HG03139 (cell line): ENCODE results near the gene TFEC.
"Not testable (repeated sequence)": the region's sequence is repeated elsewhere in the genome, so short reads cannot be mapped to it uniquely, and the experiment has no call there.

Experiments used
- ATAC-seq: cut with Tn5 transposase; IDR thresholded peaks from one replicate; pipeline ENCODE4 v1.9.1; 2021; ENCODE audit not compliant: unreplicated experiment

TFEC gene

DNA sequence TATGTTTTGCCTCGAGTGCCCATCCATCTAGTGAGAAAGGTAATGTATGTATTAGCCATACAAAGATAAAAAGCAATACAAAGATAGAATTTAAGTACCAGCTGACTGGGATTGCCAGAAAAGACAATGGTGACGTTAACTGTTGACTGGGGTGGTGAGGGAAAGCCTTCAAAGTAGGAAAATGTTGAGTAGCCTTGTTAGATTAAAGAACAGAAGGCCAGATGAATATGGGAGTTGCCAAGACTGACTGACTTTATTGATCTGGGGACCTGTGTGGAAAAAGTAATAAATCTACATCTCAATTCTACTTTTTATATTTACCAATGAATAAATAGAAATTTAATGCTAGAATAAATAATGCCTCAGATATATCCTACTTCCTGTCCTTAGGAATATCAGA lies 97.7 kb downstream of the TFEC start:
- no peak for ATAC-seq

DNA sequence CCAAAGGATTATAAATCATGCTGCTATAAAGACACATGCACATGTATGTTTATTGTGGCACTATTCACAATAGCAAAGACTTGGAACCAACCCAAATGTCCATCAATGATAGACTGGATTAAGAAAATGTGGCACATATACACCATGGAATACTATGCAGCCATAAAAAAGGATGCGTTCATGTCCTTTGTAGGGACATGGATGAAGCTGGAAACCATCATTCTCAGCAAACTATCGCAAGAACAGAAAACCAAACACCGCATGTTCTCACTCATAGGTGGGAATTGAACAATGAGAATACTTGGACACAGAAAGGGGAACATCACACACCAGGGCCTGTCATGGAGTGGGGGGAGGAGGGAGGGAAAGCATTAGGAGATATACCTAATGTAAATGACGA lies 100.4 kb downstream of the TFEC start:
- ATAC-seq: not testable (repeated sequence)

DNA sequence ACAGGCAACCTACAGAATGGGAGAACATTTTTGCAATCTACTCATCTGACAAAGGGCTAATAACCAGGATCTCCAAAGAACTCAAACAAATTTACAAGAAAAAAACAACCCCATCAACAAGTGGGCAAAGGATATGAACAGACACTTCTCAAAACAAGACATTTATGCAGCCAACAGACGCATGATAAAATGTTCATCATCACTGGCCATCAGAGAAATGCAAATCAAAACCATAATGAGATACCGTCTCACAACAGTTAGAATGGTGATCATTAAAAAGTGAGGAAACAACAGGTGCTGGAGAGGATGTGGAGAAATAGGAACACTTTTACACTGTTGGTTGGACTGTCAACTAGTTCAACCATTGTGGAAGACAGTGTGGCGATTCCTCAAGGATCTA lies 100.8 kb downstream of the TFEC start:
- ATAC-seq: not testable (repeated sequence)

DNA sequence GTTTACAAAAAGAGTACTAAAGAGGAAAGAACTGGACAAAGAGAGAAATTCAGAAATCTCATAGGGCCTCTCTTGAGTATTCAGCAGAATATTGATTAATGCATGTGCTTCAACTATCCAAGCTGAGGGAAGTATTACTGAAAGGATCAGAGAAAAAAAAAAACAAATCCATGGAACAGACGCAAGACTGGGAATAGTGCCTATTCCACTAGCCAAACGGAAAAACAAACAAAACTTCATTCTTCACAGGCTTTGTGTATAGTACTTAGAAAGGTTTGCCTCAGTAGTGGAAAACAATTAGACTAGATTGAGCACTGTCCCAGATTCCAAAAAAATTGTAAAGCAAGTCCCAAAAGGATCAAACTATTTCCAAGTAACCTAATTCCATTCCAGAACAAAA lies 106.2 kb downstream of the TFEC start:
- no peak for ATAC-seq

DNA sequence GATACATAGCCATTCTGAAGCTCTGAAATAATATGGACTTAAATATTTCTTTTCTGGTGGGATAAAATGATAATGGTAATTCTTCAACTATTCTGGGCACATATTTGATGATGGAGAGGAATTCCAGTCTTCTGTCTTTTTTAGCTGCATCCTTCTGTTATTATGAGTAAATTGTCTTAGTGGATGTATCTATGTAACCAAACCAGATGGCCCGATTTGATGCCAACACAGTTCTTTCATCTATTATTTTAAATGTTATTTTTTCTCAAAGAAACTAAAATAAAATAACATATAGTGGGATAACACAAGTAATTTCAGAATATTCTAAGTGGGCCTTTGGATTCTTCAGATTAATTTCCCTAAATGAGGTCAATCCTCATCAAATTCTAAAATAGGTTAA lies 110.2 kb downstream of the TFEC start:
- ATAC-seq: no peak

DNA sequence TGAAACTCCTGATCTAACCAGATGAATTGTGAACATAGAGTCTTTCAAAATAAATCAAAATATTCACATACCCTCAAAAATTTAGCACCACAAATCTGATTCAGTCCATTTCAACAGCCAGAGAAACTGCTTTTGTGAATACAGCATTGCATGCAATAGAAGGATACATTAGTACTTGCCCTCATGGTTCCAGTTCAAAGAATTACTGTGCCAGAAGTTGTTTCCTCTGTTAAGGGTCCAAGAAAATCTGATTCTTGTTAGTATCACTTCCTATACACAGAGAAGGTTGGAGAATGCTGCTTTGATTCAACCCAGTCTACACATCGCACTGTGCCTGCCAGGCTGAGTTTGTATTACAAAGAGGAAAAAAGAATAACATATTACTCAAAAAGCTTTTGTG lies 115.6 kb downstream of the TFEC start:
- no peak for ATAC-seq

DNA sequence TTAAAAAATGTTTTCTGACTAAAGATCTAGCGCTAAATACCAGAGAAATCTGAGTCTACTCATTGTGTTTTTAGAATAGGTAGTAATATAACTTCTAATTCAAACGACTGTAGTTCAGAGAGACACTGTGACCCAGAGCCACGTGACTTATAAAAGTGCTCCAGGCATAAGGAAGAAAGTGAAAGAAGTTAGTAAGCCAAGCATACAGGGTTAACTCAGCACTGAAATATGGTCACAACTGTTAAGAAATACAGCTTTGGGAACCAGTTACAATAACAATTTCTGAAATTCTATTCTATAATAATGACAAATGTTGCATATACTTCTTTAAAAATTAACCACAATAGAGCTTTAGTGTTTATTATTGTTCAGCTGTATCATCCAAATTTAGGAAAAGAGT lies 119.1 kb downstream of the TFEC start:
- ATAC-seq: no peak

DNA sequence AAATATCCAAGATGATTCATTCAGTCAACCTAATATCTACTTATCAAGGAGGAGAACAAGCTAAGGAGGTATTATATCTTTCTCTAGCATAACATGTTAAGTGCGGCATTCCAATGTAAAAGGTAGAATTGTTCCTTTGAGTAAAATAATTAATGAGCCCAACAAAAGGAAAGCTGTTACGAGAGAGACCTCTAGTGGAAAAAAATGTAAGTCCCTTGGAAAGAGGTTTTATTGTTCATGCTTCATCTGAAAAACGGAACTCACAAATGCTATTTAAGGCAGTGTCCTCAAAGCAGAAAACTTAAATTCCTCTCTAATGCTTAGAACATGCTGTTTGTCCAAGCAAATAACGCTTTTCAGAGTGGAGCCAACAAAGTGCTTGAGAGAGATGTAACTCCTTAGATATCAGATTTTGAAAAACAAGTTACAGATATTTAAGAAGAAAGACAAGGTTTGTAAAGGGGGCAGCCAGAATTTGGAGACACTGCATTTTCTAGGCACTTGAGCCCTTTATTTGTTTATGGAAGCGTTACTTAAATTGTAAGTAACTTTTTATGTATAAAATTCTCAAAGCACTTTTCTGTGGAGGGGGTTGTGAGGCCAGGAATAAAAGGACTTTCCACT lies 119.9 kb downstream of the TFEC start:
- ATAC-seq: peak; percentile 66

DNA sequence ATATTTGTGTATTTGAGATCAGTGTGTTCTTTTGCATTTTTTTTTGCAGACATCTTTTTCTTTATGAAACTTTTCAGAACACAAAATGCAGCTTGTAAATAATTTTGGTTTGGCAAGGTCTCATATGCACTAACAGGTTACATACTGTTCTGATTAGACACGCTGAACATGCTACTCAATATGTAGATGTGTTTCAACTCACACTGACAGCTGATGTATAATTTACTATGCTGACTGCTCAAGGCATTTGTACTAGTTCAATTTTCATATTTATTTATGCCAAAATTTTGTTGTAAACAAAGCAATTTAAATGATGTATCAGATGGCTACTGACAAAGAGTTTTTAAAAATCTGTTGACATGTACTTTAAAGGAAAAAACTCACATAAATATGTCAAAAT lies 123.8 kb downstream of the TFEC start:
- ATAC-seq: no peak

DNA sequence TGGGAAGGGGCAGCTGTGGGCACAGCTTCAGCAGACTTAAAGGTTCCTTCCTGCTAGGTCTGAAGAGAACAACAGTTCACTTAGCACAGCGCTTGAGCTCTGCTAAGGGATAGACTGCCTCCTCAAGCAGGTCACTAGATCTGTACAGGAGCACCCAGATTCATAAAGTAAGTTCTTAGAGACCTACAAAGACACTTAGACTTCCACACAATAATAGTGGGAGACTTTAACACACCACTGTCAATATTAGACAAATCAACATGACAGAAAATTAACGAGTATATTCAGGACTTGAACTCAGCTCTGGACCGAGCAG lies 140.9 kb downstream of the TFEC start:
- no peak for ATAC-seq

DNA sequence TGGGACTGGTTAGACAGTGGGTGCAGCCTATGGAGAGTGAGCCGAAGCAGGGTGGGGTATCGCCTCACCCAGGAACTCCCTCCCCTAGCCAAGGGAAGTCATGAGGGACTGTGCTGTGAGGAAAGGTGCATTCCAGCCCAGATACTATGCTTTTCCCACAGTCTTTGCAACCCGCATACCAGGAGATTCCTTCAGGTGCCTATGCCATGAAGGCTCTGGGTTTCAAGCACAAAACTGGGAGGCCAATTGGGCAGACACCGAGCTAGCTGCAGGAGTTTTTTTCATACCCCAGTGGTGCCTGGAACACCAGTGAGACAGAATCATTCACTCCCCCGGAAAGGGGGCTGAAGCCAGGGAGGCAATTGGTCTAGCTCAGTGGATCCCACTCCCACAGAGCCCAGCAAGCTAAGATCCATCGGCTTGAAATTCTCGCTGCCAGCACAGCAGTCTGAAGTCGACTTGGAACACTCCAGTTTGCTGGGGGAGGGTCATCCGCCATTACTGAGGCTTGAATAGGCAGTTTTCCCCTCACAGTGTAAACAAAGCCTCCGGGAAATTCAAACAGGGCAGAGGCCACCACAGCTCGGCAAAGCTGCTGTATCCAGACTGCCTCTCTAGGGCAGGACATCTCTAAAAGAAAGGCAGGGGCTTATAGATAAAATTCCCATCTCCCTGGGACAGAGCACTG lies 141.4 kb downstream of the TFEC start:
- ATAC-seq: no peak

DNA sequence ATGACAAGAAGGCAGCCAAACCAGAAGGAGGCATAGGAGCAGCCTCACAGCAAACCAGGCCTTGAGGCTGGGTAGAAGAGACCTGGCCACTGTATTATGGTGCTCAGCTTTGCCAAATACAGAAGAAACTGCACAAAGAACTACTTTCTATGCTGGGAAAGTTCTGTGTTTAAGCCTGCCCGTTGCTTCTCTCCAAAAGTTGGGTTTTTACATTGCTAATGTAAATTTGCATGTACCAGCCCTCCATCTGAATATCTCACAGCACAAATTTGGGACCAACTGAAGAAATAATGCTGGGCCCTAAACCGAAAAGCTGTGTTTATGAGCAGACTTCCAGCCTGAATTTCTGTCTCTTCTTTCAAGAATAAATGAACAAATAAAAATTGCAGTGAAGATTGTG lies 145.0 kb downstream of the TFEC start:
- ATAC-seq: no peak
